ENCODE measurements around the gene MYO5A. TPM values are rescaled to one million over a fixed set of nuclear protein-coding genes. Genes with fewer than 3 reads are reported as not detected.

The MYO5A gene
- total RNA-seq, 1 experiment from 2014 or later = 21.8 TPM

DNA sequence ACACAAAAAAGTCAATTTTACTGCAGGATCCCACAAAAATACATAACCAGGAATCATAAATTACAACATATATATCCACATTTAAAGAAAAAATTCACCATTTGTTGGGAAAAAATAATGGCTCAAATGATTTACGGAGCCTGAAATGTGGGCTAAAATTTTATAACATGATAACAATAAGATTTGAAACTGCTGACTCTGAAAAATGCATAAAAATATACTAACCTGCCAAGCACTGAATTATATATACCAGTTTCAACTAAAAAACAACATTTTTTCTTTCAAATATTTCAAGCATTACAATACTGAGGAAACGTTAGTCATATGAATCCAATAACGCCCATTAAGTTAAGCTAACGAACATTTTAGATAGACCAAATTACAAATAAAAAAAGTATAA lies 220.8 kb downstream of the MYO5A start:
- Histone ChIP-seq H3K14ac (ENCODE audit: insufficient read depth, low read length) (no peak overlapping the region), H3K4me1 (ENCODE audit: insufficient read depth, low read length) (no peaks in the 10 kb centered on the region), H3K23me2 (ENCODE audit: insufficient read length, low read depth, low read length, poor library complexity, severe bottlenecking) (no peaks in the 10 kb centered on the region), H3K27ac (ENCODE audit: insufficient read length, low read depth, low read length) (no peak overlapping the region), H3K18ac (ENCODE audit: insufficient read length, low read depth, low read length) (no peak overlapping the region), H3K9me3 (ENCODE audit: control insufficient read depth, low read depth, low read length) (no peaks in the 10 kb centered on the region), H3K23ac (ENCODE audit: insufficient read length, low read depth, low read length) (no peak overlapping the region), H3K27me3 (ENCODE audit: insufficient read depth, low read length) (no peaks in the 10 kb centered on the region), H2AFZ (ENCODE audit: low read length) (no peak overlapping the region), H2BK120ac (ENCODE audit: low read depth, low read length, poor library complexity, severe bottlenecking) (no peak overlapping the region), H2BK5ac (ENCODE audit: insufficient read length, low read length) (no peak overlapping the region), H3T11ph (ENCODE audit: low read length) (no peak overlapping the region), H2BK20ac (ENCODE audit: low read depth, low read length, poor library complexity, severe bottlenecking) (no peak overlapping the region), H3K56ac (ENCODE audit: insufficient read length, low read depth, low read length) (no peak overlapping the region), H4K91ac (ENCODE audit: insufficient read length, low read depth, low read length) (no peak overlapping the region), H2BK15ac (ENCODE audit: low read depth, low read length) (no peak overlapping the region), H3K4me2 (ENCODE audit: insufficient read depth, insufficient read length, low read length) (no peak overlapping the region), H3K9ac (ENCODE audit: extremely low read depth, insufficient read length, low read length) (no peak overlapping the region), H3K79me1 (ENCODE audit: insufficient read depth, low read depth, low read length, poor library complexity, severe bottlenecking) (no peaks in the 10 kb centered on the region), H2BK12ac (ENCODE audit: insufficient read length, low read depth, low read length) (no peak overlapping the region), H3K79me2 (ENCODE audit: insufficient read depth, low read length) (no peaks in the 10 kb centered on the region), H3K4ac (ENCODE audit: low read depth, low read length) (no peak overlapping the region), H2AK5ac (ENCODE audit: insufficient read length, low read length) (no peak overlapping the region), H4K8ac (replicated peaks; ENCODE audit: insufficient read length, low read depth, low read length) (no peak overlapping the region), H4K20me1 (ENCODE audit: control insufficient read depth, insufficient read depth, insufficient read length) (no peaks in the 10 kb centered on the region), H4K5ac (ENCODE audit: insufficient read length, low read depth, low read length) (no peak overlapping the region)
- Mint-ChIP-seq H3K4me1 (peaks cover 10 to 15% of the 10 kb centered on the region in 2 experiments), H3K27me3 (ENCODE audit: low read depth) (no peaks in the 10 kb centered on the region), H3K9me3 (peaks cover 0 to 2% of the 10 kb centered on the region in 2 experiments; a peak in 1 of 5 replicates), H3K4me3 (no peak overlapping the region), H3K36me3 (ENCODE audit: insufficient read depth in 1 of 3, low read depth in 3 of 3) (no peaks in the 10 kb centered on the region), H3K27ac (no peak overlapping the region)
- DNase-seq = no peak
- TF ChIP-seq, protein P1, sequence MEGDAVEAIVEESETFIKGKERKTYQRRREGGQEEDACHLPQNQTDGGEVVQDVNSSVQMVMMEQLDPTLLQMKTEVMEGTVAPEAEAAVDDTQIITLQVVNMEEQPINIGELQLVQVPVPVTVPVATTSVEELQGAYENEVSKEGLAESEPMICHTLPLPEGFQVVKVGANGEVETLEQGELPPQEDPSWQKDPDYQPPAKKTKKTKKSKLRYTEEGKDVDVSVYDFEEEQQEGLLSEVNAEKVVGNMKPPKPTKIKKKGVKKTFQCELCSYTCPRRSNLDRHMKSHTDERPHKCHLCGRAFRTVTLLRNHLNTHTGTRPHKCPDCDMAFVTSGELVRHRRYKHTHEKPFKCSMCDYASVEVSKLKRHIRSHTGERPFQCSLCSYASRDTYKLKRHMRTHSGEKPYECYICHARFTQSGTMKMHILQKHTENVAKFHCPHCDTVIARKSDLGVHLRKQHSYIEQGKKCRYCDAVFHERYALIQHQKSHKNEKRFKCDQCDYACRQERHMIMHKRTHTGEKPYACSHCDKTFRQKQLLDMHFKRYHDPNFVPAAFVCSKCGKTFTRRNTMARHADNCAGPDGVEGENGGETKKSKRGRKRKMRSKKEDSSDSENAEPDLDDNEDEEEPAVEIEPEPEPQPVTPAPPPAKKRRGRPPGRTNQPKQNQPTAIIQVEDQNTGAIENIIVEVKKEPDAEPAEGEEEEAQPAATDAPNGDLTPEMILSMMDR (conservative IDR thresholded peaks at IDR 0.05) = no peak
- 100% methylated on average over 2 of the region's 4 CpGs for WGBS (ENCODE audit: extremely low coverage, insufficient read length, low lambda C conversion rate)
